Stimulated activated CD4-positive, alpha-beta T cell treated with anti-CD3 and anti-CD28 coated beads, Interleukin-12 subunit alpha, Interleukin-12 subunit beta, amount 100 ng/mL, for 4 hours (primary cell): ENCODE data around the gene HSD3B1.
"Not testable (repeated sequence)": the region's sequence is repeated elsewhere in the genome, so short reads cannot be mapped to it uniquely, and the experiment has no call there.

Experiments
- DNase-seq: peaks from one replicate; pipeline ENCODE4 v3.0.0-alpha.2; 2020

The HSD3B1 gene

DNA sequence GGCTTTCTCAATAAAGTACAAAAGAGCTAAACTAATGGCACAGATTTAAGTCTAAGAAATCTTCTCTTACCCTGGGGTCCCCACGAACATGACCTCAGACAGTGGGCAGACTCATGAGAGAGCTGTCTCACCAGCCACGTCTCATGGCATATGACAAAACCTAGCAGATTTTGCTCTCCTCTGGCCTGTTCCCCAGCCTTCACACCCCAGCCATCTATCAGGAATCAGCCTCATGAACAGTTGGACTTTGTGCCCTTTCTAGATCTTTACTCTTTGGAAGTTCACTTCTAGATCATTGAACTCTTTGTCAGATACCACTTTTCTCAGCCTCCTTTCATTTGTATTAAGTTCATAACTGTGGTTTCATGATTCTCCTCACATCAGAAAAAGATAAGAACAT is 14.2 kb upstream of the HSD3B1 start:
- DNase-seq = no peak

DNA sequence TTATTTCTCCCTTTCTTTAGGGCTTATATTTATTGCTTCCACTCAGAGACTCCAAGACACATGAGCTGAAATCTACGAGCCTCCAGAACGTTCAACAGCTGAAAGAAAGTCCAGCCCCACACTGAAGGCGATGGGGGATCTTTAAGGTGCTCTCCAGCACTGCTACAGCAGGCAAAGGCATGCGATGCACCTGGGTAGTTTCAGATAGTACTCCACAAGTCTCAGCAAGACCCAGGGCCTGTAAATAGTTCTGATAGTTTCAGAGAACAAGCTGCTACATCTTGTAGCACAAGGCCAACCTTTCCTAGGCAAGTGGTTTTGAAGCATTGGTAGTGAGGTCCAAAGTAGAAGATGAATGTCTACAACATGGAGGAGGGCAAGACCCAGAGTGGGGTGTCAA is 2.2 kb upstream of the HSD3B1 start:
- DNase-seq = no peak

DNA sequence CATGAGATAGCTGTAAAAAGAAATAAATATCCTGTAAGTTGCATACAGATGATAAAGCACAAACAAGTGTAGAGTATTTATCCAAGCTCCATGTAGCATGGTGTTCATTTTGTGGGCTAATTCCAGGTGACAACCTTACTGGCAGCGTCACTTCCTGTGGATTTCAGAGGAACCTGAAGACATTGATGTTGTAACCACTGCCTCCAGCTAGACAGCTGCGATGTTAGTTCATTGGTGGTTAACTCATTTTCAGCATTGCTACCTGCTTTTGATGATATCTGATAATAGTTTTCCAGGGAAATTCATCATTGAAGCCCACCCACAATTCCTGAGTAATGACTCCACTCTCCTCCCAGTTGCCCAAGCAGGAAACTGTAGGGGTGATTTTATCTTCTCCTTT is 3.0 kb downstream of the HSD3B1 start:
- DNase-seq = no peak

DNA sequence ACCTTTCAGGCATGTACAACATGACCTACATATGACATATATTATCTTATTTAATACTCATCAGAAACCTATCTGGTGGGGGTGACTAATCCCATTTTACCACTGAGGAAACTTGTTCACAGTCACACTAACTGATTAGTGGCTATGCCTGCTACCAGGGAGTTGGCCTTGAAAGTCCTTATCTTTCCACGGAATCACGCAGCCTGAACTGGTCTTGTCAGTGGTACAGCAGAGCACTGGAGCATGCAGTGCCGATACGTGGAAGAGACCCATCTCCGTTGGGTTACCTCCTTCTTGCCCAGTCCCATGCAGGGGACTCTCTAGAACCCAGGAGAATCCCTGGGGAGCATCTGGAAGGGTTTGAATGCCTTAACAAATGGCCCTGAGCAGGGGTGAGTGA is 8.2 kb downstream of the HSD3B1 start:
- no peak for DNase-seq

DNA sequence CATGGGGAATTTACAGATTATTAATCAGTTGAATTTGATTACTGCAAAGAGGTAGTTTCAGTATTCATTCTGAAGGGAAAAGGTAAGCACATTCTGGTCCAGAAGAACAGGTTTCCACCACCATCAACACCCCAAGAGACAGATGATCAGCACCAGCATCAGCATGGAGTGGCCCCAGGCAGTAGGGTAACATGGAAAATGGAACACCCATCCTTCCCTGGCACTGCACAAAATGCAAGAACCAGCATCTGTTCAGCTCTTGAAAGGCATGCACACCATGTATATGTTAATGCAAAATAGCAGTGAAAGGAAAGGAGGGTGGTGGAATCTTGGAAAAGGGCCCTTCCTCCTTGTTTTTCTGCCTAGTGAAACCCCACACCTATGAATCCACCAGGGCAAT is 9.2 kb downstream of the HSD3B1 start:
- no peak for DNase-seq

DNA sequence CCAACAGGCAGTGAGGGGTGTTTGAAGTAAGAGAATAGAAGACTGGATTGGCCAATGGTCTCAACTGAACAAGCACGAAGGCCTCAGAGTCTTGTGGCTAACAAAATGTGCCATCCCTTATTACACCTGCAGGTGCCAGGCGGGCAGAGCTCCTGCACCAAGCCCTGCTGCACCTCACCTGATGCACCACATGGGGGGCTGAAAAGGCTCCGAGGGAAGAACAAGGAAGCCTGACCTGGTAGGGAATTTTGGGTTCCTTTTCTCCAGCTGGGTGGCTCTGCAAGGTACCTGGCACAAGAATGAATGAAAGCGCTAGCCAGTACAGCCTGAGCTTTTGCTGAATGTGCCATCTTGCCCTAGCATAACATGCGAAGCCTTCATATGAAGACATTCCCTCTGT is 9.7 kb downstream of the HSD3B1 start:
- DNase-seq = no peak

DNA sequence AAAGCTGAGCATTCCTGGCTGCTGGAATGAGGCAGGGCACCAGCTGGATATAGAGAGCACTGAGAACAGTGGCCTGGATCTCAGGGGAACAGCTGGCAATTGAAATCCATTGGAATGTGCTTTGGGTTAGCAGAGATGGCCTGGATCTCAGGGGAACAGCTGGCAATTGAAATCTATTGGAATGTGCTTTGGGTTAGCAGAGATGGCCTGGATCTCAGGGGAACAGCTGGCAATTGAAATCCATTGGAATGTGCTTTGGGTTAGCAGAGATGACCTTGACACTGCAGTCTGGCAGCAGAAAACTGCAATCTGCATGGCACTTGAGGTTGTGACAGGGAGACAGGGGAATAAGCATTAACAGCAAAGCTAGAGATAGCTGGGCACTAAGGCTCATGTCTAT is 10.7 kb downstream of the HSD3B1 start:
- DNase-seq = not testable (repeated sequence)

DNA sequence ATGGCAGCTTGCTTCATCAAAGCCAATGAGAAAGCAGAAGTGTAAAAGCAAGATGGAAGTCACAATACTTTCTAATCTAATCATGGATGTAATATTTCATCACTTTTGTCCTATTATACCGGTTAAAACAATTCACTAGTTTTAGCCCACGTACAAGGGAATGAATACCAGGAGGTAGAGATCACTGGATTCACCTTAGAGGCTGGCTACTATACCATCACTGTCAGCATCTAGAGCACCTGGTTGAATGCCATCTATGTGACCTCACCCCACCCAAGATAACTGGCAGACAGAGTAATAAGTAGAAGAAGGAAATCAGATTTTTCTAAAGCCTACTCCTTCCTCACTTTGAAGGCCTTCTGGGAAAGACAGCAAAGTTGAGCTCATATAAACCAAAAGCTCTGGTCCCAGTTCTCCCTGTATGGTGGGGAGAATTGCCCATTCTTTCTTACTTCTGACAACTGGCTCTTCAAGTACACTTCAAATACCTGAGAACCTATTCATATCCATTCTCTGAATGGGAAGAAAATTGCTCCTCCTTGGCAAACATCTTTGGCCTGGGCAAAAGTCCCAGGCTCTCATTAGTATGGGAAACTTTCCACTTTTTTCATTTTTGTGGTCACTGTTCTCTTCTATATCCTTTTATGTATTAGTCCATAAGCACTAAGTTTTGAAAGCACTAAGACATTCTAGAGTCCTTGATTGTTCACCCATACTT is 24.8 kb downstream of the HSD3B1 start:
- DNase-seq = no peak

DNA sequence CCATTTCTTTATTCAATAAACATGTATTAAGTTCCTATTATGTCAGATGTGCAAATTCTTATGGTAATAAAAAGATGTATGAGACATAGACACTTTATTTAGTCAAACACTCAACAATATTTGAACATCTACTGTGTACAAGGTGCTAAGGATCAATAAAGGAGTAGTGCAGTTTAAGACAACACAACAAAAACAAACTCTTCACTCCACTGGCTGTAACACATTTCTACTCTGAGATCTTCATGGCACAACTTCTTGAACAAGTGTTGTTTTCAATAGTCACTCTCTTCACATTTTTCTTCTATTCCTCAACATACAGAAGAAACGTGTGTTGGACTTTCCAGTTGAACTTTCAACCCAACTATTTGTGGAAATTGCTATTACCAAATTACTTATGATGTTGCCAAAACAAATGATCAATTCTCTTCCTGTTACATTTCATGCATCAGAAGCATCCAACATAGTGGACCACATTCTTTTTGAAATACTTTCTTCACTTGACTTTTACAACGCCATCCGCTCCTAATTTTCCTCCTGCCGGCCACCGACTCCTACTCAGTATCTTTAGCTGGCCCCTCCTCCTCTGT is 25.4 kb downstream of the HSD3B1 start:
- no peak for DNase-seq

DNA sequence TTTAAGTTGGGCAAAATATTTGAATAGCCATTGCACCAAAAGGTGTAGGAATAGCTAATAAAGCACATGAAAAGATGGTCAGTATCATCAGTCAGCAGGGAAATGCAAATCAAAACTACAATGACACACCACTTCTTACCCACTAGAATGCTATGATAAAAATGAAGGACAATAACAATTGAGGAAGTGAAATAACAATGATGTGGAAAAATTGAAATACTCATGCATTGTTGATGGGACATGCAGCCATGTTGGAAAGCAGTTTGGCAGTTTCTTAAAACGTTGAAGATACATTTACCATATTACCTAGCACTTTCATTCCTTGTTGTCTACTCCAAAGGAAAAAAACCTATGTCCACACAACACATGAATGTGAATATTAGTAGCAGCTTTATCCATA is 28.4 kb downstream of the HSD3B1 start:
- DNase-seq = no peak

DNA sequence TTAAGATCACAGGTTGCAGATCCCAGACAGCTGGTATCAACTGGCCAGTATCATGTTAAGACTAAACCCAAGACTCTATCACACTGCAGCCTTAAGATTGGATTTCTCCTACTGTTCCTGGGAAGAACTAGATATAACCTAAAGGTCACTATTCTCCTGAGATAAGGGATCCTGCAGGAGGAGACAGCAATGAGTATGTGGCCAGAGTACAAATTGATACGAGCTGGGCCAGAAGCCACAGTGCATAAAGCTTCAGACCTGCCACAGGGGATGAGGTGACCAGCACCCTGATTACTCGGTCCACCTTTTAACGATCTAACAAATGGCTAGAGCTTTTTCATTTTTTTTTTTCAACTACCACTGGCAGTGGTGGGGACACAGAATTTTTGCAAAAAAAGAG is 31.0 kb downstream of the HSD3B1 start:
- no peak for DNase-seq

DNA sequence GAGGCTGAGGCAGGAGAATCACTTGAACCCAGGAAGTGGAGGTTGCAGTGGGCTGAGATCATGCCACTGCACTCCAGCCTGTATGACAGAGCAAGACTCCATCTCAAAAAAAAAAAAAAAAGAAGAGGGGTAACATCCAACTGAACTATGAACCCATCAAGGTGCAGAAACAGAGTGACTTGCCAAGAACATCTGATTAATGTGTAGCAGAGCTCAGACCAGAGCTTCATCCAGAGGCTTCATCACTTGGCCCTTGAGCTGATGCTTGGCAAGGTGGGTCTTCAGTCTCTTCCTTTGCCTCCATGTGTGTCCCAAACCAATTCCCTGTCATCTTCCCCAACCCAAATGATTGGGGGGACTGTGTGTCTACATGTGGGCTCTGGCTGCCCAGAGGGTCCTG is 32.6 kb downstream of the HSD3B1 start:
- DNase-seq = no peak

DNA sequence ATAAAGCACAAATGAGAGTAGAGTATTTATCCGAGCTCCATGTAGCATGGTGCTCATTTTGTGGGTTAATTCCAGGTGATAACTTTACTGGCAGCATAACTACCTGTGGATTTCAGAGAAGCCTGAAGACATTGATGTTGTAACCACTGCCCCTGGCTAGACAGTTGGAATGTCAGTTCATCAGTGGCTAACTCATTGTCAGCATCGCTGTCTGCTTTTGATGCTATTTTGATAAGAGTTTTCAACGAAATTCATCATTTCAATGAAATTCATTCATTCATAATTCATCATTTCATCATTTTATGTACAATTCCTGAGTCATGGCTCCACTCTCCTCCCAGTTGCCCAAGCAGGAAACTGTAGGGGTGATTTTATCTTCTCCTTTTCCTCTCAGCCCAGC is 34.4 kb downstream of the HSD3B1 start:
- DNase-seq = no peak

DNA sequence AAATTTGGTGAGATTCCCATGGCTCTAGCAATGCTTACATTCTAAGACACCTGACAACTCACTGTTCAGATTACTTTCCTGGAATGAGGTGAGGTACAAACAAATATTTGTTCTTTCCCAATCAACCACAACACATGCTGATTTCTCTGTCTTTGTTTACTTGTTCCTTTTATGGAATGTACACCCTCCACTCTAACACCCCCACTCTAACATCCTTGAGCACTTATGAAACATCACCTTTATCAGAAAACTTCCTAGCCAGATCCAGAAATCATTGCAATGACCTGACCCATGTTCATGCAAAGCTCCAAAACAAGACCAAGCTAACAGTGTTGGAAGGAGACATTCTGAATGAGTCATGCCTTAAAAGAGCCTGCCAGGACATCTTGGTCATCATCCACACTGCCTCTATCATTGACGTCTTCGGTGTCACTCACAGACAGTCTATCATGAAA is 35.5 kb downstream of the HSD3B1 start:
- no peak for DNase-seq

DNA sequence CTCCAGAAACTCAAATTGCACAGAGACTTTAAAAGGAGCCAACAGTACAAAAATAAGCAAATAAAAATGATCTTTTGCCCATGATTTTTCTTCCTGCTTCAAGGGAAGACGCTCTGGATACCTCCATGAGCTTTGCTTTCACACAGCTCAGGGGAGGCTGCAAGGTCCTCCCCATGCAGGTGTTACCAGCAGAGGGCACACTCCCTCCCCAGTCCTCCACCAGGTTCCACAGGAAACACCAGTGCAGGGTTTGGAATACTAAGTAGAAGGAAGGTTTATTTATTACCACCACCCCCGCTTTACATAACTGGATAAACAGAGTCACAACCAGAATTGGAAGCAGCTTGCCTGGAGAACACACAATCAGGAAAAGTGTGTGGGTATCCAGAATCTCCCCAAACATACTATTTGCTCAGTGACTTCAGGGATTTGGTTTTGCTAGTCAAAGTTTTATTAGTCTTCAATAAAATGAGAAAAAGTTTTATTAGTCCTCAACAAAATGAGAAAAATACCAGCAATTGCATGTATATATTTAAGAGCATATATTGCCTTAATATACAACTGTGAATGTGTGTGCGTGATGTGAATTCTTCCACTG is 37.3 kb downstream of the HSD3B1 start:
- no peak for DNase-seq

DNA sequence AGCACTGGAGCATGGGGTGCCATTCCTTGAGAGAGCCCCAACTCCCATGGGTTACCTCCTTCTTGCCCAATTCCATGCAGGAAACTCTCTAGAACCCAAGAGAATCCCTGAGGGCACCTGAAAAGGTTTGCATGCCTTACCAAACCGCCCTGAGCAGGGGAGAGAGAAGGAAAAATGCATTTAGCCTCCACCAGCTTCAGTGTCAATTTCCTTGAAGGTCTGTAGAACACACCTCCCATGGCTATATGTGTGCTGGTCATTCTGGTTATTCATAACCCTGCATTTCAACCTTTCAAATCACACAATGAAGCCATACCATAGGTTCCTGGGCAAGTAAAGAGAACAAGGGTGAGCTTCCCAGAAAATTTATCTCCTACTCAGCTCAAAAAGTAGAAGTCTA is 39.6 kb downstream of the HSD3B1 start:
- DNase-seq = no peak

DNA sequence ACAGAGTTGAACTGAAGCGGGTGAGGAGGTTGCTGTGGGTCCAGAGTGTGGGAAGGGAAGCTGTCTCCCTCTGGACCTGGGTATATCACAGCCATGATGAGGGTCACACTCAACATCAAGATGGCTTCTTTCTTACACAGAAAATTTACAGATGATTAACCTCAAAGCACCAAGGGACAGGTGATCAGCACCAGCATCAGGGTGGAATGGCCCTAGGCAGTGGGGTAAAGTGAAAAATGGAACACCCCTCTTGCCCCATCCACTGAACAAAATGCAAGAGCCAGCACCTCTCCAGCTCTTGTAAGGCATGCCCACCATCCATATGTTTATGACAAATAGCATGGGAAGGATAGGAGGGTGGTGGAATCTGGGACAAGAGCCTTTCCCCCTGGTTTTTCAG is 40.3 kb downstream of the HSD3B1 start:
- no peak for DNase-seq

DNA sequence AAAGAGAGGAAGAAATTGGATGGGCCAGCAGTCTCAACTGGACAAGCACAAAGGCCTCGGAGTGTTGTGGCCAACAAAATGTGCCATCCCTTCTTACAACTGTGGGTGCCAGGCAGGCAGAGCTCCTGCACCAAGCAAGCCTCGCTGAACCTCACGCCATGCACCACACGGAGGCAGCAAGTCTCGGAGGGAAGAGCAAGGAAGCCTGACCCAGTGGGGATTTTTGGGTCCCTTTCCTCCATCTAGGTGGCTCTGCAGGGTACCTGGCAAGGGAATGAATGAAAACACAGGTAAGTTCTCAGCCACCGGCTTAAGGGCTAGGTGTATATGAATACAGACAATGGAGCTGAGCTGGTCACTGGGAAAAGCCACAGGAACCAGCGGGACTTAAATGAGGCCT is 40.8 kb downstream of the HSD3B1 start:
- no peak for DNase-seq

DNA sequence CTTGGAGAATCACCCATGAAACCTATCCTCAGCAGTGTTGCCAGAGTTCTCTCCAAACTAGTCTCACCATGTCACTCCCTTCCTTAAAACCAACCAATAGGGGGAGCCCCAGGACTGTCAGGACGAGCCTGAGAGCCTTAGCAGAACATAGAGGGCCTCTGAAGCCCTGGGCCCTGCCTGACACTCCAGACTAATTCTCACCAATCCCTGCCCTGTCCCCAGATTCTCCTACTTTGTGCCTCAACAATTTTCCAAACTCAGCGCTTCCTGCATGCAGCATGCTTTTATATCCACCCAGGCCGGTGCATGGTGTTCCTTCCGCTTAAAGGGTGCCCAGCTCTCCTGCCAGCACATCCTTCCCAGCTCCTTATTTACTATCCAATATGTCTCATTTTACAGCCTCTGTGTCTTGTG is 42.7 kb downstream of the HSD3B1 start:
- DNase-seq = no peak

DNA sequence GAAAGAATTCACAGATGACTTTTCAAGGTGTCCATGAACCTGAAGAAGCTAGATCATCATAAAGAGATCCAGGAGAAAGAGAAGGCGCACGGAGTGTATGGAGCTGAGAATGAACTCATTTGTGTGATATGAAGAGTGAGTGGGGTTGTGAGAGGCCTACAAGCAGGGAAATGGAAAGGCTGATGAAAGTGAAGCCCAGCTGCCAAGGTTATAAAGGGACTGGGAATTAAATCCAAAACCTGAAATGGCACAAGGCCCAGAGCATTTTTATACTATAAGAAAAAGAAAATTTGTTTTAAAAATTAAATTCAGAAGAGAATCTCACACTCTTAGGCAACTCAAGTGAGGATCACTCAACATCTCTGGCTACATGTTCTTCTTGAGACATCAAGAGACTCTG is 43.4 kb downstream of the HSD3B1 start:
- no peak for DNase-seq

DNA sequence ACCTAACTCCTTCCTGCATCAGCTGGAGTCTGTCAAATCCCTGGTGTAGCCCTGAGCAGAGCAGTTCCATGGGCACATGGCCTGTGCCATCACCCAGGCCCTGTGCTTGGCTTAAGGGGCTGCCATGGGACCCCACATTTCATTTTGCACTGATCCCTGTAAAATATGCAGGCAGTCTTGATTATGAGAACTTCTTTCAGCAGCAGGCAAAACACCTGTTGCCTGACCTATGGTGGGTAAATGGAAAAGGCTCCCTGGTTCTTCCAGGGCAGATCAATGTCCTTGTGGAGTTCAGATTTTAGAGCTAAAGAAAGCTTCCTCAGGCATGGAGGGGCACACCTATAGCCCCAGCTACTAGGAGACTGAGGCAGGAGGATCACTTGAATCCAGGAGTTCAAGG is 44.2 kb downstream of the HSD3B1 start:
- DNase-seq = no peak

DNA sequence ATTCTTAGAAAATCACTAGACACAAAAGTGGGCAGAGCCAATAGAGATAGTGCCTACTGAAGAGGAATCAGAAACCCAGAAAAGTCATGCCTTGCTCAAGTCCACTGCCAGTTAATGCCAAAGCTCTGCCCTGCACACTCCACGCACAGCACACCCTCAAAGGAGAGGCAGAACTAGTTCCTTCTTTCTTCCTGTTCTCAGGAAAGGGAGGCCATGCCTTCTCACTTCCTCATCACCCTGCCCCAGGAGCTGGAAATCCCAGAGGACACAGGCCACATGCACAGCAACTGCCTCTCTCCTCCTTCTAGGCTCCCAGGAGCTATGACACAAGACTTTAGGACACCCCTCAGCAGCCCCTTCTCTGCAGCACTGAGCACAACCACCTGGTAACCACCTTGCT is 45.6 kb downstream of the HSD3B1 start:
- not testable (repeated sequence) for DNase-seq

DNA sequence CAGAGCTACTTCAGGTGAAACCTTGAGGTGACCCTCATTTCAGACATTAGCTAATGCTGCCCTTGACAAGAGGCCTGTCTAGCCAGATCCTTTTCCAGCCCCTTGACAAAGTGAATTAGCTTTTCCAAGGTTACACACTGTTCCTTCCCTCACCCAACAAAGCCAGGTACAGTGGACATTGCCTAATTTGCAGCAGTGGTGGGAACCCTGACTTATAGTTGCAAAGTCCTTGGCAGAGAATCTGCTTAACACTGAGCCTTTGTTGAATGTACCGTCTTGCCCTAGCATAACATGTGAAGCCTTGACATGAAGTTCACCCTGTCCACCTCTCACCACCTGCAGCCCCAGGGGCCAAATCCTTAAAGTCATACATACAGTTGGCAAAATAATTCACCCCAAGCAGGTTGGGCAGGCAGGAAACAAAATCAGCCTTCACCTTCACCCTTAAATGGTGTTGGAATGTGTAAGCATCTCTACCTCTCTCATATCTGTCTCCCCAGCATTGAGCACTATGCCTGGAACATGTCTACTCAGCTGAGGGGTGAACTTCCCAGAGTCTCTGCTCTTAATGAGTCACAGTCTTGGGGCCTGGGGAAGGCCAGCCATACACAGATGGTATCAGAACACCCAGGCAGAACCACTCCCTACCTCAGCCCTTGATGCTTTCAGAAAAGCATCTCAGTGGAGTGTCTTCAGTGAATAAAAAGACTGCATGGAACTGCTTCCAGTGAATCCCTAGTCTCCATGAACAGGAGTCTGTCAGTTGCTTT is 46.5 kb downstream of the HSD3B1 start:
- DNase-seq = not testable (repeated sequence)

DNA sequence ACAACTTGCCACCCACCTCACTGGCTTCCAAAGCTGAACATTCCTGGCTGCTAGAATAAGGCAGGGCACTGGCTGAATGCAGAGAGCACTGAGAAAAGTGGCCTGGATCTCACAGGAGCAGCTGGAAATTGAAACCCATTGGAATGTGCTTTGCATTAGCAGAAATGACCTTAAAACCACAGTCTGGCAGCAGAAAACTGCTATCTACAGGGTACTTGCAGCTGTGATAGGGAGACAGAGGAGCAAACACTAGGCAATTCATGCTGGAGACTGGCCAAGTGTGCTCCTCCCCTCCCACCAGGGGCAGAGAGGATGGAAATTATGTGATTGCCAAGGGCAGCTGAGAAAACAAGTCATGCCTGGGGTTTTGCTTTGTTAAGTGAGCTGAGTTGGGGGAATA is 47.2 kb downstream of the HSD3B1 start:
- no peak for DNase-seq
